HG03520 (cell line): ENCODE data around the gene OLIG2.

Source experiments
- ATAC-seq: cut with Tn5 transposase; IDR thresholded peaks from one replicate; pipeline ENCODE4 v1.9.1; 2021; ENCODE audit warnings: mild to moderate bottlenecking, moderate library complexity; ENCODE audit not compliant: unreplicated experiment

Gene OLIG2

DNA sequence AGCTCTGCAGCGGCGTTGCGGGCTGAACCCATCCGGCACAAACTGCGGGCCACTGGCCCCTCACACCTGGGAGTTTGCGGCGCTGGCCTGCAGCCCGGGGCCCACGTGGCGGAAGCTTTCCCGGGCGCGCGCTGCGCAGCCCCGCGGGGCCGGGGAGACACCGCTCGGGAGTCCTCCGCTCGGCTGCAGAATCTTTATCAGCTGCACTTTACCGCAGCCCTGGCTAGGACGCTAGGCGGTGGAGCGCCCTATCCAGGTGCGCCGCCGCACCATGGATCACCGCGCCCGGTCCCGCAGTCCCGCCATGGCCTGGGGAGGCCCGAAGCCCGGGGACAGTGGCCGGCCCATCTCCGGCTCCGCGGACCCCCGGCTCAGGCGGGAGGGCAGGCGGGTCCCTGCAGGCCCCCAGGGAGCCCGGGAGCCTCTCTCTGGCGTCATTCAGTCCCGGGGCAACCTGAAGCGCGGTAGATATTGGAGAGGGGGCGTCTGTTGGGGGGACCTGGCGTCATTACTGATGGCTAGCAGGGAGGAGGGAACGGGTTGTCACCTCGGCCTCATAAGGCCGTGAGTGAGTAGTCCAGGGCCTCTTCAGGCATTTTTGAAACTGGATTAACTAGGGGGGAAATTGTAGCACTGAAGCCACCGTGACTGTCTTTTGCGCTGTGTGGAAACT is 5.7 kb upstream of the OLIG2 start:
- no peak for ATAC-seq

DNA sequence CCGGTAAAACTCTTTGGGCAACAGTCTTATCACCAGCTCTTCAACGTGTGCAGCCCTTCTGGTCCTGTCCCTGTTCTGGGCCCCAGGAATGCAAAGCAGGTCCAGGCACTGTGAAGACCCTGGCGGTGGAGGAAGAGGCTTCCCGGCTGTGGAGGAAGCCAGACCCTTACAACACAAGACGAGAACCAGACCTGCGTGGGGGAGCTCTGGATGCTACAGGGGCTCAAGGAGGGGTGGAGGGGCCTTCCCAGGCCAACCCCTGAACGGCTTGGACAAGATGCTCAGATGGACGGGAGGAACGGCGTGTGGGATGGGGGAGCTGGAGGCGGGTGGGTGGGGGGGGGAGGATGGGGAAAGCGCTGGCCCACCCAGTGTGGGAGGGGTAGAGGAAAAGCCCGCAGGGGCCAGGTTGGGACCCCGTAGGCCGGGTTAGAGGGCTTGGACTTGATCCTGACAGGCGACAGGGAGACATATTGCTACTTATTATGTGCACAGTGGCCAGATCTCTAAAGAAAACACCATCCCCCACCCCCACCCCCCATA is 5.1 kb upstream of the OLIG2 start:
- ATAC-seq, result no peak

DNA sequence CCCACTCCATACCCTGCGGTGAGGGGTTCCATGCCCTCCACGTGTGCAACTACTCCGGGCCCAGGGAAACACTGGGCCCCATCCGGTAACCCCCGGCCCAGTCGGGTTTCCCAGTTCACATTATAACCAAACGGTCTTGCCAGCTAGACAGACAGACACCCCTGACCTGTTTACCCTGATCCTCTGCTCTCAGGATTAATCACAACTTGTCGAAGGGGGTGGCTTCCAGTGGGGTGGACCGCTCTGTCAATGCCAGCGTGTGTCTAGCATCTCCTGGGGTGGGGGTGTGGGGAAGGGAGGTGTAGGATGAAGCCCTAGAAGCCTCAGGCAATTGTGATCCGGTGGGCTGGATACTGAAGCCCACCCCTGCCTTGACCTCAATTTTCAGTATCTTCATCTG is 4.6 kb upstream of the OLIG2 start:
- ATAC-seq, result no peak

DNA sequence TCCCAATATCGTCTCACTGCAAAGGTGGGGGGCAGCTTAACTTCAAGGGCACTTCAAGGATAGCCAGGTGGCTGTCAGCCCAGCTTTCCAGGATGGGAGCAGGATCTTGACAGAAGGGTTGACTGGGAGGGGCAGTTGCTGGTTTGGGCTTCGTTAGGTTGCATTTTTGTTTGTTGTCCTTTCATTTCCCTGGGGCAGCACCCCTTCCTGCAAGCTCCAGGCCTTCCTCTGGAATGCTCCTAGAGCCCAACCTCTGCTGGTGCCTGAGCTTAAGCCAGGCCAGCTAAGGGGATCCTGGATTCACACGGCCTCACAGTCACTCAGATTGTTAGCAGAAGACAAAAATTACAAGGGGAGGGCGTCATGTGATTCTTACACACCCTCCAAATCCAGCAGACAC is 4.1 kb upstream of the OLIG2 start:
- ATAC-seq, result no peak

DNA sequence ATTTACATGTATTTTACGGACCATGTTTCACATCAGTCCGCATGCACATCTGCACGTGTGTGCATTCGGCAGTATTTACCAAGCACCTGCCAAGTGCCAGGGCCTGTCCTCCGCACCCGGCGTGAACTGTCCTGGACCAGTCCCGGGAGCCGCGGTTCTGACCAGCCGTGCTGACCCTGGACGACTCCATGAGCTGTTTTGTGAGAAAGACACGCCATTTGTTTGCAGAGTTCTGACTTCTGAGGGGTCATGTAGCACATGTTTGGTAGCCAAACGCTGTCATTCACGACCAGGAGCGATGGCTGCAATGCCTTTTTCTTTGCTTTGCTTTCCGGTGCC is 3.3 kb upstream of the OLIG2 start:
- ATAC-seq, result no peak

- no peak for ATAC-seq
Observed at GRCh38 chr21:33022828-33023573, 2.7 kb upstream of the OLIG2 start.

DNA sequence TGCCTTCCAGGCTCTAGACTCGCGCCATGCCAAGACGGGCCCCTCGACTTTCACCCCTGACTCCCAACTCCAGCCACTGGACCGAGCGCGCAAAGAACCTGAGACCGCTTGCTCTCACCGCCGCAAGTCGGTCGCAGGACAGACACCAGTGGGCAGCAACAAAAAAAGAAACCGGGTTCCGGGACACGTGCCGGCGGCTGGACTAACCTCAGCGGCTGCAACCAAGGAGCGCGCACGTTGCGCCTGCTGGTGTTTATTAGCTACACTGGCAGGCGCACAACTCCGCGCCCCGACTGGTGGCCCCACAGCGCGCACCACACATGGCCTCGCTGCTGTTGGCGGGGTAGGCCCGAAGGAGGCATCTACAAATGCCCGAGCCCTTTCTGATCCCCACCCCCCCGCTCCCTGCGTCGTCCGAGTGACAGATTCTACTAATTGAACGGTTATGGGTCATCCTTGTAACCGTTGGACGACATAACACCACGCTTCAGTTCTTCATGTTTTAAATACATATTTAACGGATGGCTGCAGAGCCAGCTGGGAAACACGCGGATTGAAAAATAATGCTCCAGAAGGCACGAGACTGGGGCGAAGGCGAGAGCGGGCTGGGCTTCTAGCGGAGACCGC is 2.0 kb upstream of the OLIG2 start:
- no peak for ATAC-seq

- ATAC-seq, result no peak
Observed at GRCh38 chr21:33024201-33025103, 1.3 kb upstream of the OLIG2 start.

DNA sequence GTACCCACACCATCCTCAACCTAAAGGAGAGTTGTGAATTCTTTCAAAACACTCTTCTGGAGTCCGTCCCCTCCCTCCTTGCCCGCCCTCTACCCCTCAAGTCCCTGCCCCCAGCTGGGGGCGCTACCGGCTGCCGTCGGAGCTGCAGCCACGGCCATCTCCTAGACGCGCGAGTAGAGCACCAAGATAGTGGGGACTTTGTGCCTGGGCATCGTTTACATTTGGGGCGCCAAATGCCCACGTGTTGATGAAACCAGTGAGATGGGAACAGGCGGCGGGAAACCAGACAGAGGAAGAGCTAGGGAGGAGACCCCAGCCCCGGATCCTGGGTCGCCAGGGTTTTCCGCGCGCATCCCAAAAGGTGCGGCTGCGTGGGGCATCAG is 638 bp upstream of the OLIG2 start:
- ATAC-seq, result no peak

GRCh38 chr21:33026443-33026858 is 716 bp downstream of the OLIG2 start:
- ATAC-seq, result no peak

DNA sequence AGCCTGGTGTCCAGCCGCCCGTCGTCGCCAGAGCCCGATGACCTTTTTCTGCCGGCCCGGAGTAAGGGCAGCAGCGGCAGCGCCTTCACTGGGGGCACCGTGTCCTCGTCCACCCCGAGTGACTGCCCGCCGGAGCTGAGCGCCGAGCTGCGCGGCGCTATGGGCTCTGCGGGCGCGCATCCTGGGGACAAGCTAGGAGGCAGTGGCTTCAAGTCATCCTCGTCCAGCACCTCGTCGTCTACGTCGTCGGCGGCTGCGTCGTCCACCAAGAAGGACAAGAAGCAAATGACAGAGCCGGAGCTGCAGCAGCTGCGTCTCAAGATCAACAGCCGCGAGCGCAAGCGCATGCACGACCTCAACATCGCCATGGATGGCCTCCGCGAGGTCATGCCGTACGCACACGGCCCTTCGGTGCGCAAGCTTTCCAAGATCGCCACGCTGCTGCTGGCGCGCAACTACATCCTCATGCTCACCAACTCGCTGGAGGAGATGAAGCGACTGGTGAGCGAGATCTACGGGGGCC is 1.2 kb downstream of the OLIG2 start:
- no peak for ATAC-seq

GRCh38 chr21:33027401-33028286 is 1.9 kb downstream of the OLIG2 start:
- ATAC-seq, result no peak

DNA sequence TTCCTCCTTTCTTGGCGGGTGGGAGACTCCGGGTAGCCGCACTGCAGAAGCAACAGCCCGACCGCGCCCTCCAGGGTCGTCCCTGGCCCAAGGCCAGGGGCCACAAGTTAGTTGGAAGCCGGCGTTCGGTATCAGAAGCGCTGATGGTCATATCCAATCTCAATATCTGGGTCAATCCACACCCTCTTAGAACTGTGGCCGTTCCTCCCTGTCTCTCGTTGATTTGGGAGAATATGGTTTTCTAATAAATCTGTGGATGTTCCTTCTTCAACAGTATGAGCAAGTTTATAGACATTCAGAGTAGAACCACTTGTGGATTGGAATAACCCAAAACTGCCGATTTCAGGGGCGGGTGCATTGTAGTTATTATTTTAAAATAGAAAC is 2.5 kb downstream of the OLIG2 start:
- no peak for ATAC-seq

GRCh38 chr21:33028773-33029384 is 3.1 kb downstream of the OLIG2 start:
- ATAC-seq, result no peak

GRCh38 chr21:33029385-33029921 is 3.7 kb downstream of the OLIG2 start:
- no peak for ATAC-seq

GRCh38 chr21:33029975-33030461 is 4.3 kb downstream of the OLIG2 start:
- no peak for ATAC-seq

- no peak for ATAC-seq
Observed at GRCh38 chr21:33030633-33031032, 4.9 kb downstream of the OLIG2 start.

- no peak for ATAC-seq
Observed at GRCh38 chr21:33031152-33031911, 5.6 kb downstream of the OLIG2 start.
